GM18526 (cell line): Measurements from ENCODE around the gene SLC48A1.

Experiments
- POLR2A ChIP-seq: IDR thresholded peaks from 3 replicates; pipeline ENCODE4 v1.6.1; 2011; ENCODE audit not compliant: insufficient read length; ENCODE audit errors: extremely low read depth

Gene SLC48A1

DNA sequence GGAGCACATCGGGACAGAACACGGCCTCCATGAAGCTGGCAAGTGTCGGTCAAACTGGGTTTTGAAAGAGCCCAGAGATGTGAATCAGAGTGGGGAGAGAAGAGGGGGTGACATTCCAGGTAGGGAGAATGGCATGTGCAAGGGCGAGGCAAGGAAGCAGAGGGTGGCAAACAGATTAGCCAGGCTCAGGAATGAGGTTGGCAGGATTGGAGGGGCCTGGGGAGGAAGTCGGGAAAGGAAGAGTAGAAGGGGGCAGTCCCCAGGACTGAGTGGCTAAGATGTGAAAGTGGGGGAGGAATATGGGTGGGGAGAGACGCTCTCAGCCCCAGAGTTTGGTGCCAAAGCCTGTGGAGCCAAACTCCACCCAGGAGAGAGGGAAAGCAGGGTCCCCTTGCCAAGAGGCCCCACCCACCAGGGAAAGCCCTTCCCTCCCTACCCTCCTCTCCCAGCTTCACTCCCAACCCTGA lies 52.2 kb downstream of the SLC48A1 start:
- no peak for TF ChIP-seq POLR2A

DNA sequence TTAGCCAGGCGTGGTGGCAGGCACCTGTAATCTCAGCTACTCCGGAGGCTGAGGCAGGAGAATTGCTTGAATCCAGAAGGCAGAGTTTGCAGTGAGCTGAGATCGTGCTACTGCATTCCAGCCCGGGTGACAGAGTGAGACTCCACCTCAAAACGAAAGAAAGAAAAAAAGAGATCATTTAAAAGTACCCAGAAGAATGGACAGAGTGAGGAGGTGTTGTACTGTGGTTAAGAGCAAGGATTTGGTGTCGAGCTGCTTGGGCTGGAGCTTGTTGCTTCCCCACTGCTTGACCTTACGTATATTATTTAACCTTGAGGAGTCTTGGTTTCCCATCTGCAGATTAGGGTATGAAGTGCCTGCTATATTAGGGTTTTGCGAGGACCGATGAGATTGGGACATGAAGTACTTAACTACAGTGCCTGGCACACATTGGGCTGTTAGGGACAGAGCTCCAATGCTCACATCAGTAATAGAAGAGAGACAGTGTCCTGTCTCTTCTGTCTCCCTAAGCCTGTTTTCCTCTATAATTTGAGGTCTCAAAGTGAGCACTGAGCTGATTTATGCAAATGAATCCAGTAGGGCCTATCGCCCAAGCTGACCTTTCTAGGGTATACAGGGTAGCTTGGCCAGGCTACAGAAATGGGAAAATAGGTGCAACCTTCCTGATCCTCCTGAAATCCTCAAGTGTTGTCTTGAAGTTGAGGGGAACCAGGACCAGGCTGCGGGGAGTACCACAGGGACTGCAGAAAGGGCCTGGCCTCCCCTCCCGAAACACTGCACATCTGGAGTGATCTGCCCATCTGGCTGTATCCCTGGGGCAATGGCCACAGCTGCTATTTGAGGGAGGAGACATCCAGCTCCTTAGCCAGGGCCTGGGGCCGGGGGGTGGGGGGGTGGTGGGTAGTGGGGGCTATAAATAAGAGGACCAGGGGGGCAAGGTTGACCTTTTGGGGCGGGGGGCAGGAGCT lies 55.3 kb downstream of the SLC48A1 start:
- TF ChIP-seq POLR2A = no peak

GRCh38 chr12:47828976-47829482 lies 56.0 kb downstream of the SLC48A1 start:
- TF ChIP-seq POLR2A = no peak

DNA sequence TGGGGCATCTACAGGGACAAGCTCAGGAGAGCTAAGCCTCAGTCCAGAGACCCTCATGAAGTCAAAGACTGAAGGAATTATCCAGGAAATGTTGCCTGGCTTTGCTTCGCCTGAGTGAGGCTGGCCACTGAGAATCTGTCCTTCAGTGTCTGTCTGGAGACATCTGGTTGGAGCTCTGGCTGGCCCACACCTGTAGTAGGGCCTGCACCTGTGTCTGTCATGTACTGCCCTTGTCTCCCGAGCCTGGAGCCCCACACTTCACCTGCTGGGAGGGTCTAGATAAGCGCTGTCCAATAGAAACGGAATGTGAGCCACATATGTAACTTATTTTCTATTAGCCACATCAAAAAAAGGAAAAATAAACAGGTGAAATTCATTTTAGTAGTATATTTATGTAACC lies 56.5 kb downstream of the SLC48A1 start:
- TF ChIP-seq POLR2A = no peak
